Liver (tissue), 3 donors: ENCODE results near the gene EVC.

Source experiments
- CTCF ChIP-seq: fragments of 150-350 bp; IDR thresholded peaks from 2 replicates; pipeline ENCODE4 v1.5.1; 2017; ENCODE audit warnings: improper control_type of control experiment, low read depth, low read length; ENCODE audit not compliant: missing input control
- HNF4A ChIP-seq, 2 donors: conservative IDR thresholded peaks; 2 replicates each; pipeline ENCODE4 v1.6.1; 2016; ENCODE audit warnings: antibody characterized with exemption in 2 of 2, mild to moderate bottlenecking in 2 of 2
- HNF4G ChIP-seq: IDR thresholded peaks from 2 replicates; pipeline ENCODE4 v1.6.1; 2016; ENCODE audit warnings: antibody characterized with exemption
- JUND ChIP-seq, 2 donors: IDR thresholded peaks; 2 replicates each; pipeline ENCODE4 v1.6.1; 2016; ENCODE audit warnings: antibody characterized with exemption in 2 of 2
- RAD21 ChIP-seq, 2 donors: IDR thresholded peaks; 2 replicates each; pipeline ENCODE4 v1.6.1; 2016; ENCODE audit warnings: antibody characterized with exemption in 2 of 2, mild to moderate bottlenecking in 2 of 2
- REST ChIP-seq: IDR thresholded peaks from 2 replicates; pipeline ENCODE4 v1.6.1; 2016; ENCODE audit warnings: antibody characterized with exemption, mild to moderate bottlenecking
- RXRA ChIP-seq, 2 donors: IDR thresholded peaks; 2 replicates each; pipeline ENCODE4 v1.6.1; 2017 to 2018; ENCODE audit warnings: antibody characterized with exemption in 2 of 2, mild to moderate bottlenecking in 1 of 2
- SP1 ChIP-seq: IDR thresholded peaks from 2 replicates; pipeline ENCODE4 v1.6.1; 2018; ENCODE audit warnings: antibody characterized with exemption, mild to moderate bottlenecking
- TAF1 ChIP-seq: conservative IDR thresholded peaks from 2 replicates; pipeline ENCODE4 v1.6.1; 2016; ENCODE audit warnings: antibody characterized with exemption, mild to moderate bottlenecking
- YY1 ChIP-seq: IDR thresholded peaks from 2 replicates; pipeline ENCODE4 v1.6.1; 2016; ENCODE audit warnings: antibody characterized with exemption, mild to moderate bottlenecking
- TF ChIP-seq, protein P1 (sequence below): IDR thresholded peaks from 2 replicates; pipeline ENCODE4 v1.6.1; 2016; ENCODE audit warnings: antibody characterized with exemption
- TF ChIP-seq, protein P2 (sequence below): IDR thresholded peaks from 2 replicates; pipeline ENCODE4 v1.6.1; 2016; ENCODE audit warnings: antibody characterized with exemption
- TF ChIP-seq, protein P3 (sequence below): IDR thresholded peaks from 2 replicates; pipeline ENCODE4 v1.6.1; 2016; ENCODE audit warnings: antibody characterized with exemption
- donor health status: healthy.
- donor health status: healthy.

GRCh38 chr4:5712517-5712916, 1.5 kb downstream of the EVC start:
- TF ChIP-seq CTCF (no peak), JUND (IDR thresholded peaks at IDR 0.05) (no peak), REST (no peak), YY1 (no peak), RXRA (IDR thresholded peaks at IDR 0.05) (no peak), RAD21 (IDR thresholded peaks at IDR 0.05) (no peak), TAF1 (no peak), HNF4A (conservative IDR thresholded peaks at IDR 0.05) (no peak), HNF4G (no peak), SP1 (no peak)
- TF ChIP-seq, protein P1, sequence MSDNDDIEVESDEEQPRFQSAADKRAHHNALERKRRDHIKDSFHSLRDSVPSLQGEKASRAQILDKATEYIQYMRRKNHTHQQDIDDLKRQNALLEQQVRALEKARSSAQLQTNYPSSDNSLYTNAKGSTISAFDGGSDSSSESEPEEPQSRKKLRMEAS, result no peak
- TF ChIP-seq, protein P2, sequence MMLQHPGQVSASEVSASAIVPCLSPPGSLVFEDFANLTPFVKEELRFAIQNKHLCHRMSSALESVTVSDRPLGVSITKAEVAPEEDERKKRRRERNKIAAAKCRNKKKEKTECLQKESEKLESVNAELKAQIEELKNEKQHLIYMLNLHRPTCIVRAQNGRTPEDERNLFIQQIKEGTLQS, result no peak
- TF ChIP-seq, protein P3, sequence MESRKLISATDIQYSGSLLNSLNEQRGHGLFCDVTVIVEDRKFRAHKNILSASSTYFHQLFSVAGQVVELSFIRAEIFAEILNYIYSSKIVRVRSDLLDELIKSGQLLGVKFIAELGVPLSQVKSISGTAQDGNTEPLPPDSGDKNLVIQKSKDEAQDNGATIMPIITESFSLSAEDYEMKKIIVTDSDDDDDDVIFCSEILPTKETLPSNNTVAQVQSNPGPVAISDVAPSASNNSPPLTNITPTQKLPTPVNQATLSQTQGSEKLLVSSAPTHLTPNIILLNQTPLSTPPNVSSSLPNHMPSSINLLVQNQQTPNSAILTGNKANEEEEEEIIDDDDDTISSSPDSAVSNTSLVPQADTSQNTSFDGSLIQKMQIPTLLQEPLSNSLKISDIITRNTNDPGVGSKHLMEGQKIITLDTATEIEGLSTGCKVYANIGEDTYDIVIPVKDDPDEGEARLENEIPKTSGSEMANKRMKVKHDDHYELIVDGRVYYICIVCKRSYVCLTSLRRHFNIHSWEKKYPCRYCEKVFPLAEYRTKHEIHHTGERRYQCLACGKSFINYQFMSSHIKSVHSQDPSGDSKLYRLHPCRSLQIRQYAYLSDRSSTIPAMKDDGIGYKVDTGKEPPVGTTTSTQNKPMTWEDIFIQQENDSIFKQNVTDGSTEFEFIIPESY, result no peak
